Smooth muscle cell (in vitro differentiated cells): Measurements from ENCODE around the gene GRK3. TPM values are rescaled to one million over a fixed set of nuclear protein-coding genes. Genes with fewer than 3 reads are reported as not detected.
A peak's percentile ranks its signal among the peaks of the same experiment; 100 is the strongest.
"Not testable (repeated sequence)": the region's sequence is repeated elsewhere in the genome, so short reads cannot be mapped to it uniquely, and the experiment has no call there.

Experiments
- DNase-seq: peaks from one replicate; lab custom pipeline; 2025; ENCODE audit not compliant: unreplicated experiment; lab: John Stamatoyannopoulos, UW
- H2AFZ ChIP-seq: fragments of 200-600 bp; sonication (generic); 2 replicates; pipeline ENCODE4 v1.6.0; 2016; ENCODE audit warnings: antibody characterized with exemption, low read depth, mild to moderate bottlenecking
- H3F3A ChIP-seq: fragments of 200-600 bp; sonication (generic); 2 replicates; pipeline ENCODE4 v1.6.0; 2017; ENCODE audit warnings: antibody characterized with exemption, low read depth
- H3K27ac ChIP-seq: fragments of 200-600 bp; sonication (generic); 2 replicates; pipeline ENCODE4 v1.5.1; 2016; ENCODE audit warnings: low read depth, mild to moderate bottlenecking
- H3K27me3 ChIP-seq: fragments of 200-600 bp; sonication (generic); 2 replicates; pipeline ENCODE4 v1.6.1; 2016; ENCODE audit warnings: low read depth, mild to moderate bottlenecking
- H3K36me3 ChIP-seq: fragments of 200-600 bp; sonication (generic); 2 replicates; pipeline ENCODE4 v1.5.1; 2016; ENCODE audit warnings: low read depth
- H3K4me1 ChIP-seq: fragments of 200-600 bp; sonication (generic); 2 replicates; pipeline ENCODE4 v1.5.1; 2016; ENCODE audit warnings: low read depth
- H3K4me2 ChIP-seq: fragments of 200-600 bp; sonication (generic); 2 replicates; pipeline ENCODE4 v1.6.0; 2016; ENCODE audit warnings: mild to moderate bottlenecking
- H3K4me3 ChIP-seq: fragments of 200-600 bp; sonication (generic); 2 replicates; pipeline ENCODE4 v1.5.1; 2016; ENCODE audit warnings: mild to moderate bottlenecking
- H3K79me2 ChIP-seq: fragments of 200-600 bp; sonication (generic); 2 replicates; pipeline ENCODE4 v1.6.0; 2016; ENCODE audit warnings: low read depth, mild to moderate bottlenecking
- H3K9ac ChIP-seq: fragments of 200-600 bp; sonication (generic); 2 replicates; pipeline ENCODE4 v1.6.0; 2016; ENCODE audit warnings: low read depth
- H3K9me3 ChIP-seq: fragments of 200-600 bp; sonication (generic); replicated peaks from 2 replicates; pipeline ENCODE4 v1.5.1; 2016; ENCODE audit warnings: low read depth
- H4K20me1 ChIP-seq: fragments of 200-600 bp; sonication (generic); 2 replicates; pipeline ENCODE4 v1.6.0; 2016; ENCODE audit warnings: low read depth
- WGBS: methylation state at CpG from one replicate; pipeline ENCODE4 v1.1.7; 2016; ENCODE audit warnings: low lambda C conversion rate; 5-methylcytosine and 5-hydroxymethylcytosine counted together
- polyA plus RNA-seq: library from polyadenylated mRNA; unstranded; fragments of >200 nt; fragmentation: Nextera tagmentation; extraction: Ambion mirVana; gene quantifications from 2 replicates; pipeline ENCODE4 v1.2.1, GENCODE V29; 2016
- total RNA-seq: library from RNA; depleted of rRNA; stranded (reverse); fragments of >200 nt; gene quantifications from 2 replicates; pipeline ENCODE4 v1.2.3, GENCODE V29; 2014
- TF ChIP-seq, protein P1 (sequence below): fragments of 200-600 bp; sonication (generic); IDR thresholded peaks from 2 replicates; pipeline ENCODE4 v1.5.1; 2017; ENCODE audit warnings: borderline replicate concordance, mild to moderate bottlenecking, antibody characterized with exemption; ENCODE audit not compliant: insufficient read depth, poor library complexity, severe bottlenecking

GRK3 gene
- total and polyA plus RNA-seq, 2 experiments from 2014 or later, result 1.0 to 4.6 TPM

DNA sequence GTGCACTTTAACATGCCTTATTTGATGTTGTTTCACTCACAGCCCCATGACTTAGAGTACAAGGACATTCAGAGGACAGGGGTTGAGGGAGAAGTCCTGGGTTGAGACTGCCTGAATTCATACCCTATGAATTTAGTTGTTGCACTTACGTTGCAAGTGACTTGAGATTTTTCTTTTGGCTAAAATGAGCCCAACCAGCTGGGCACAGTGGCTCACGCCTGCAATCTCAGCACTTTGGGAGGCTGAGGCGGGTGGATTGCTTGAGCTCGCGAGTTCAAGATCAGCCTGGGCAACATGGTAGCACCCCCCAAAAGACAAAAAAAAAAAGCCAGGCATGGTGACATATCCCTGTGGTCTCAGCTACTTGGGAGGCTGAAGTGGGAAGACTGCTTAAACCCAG lies 7.3 kb upstream of the GRK3 start:
- Histone ChIP-seq H3K36me3 (no peaks in the 10 kb centered on the region), H3K9me3 (no peaks in the 10 kb centered on the region), H3K27me3 (no peaks in the 10 kb centered on the region), H3K4me3 (no peak overlapping the region), H3F3A (no peaks in the 10 kb centered on the region), H3K79me2 (no peaks in the 10 kb centered on the region), H3K27ac (no peak overlapping the region), H3K4me2 (no peak overlapping the region), H4K20me1 (no peaks in the 10 kb centered on the region), H3K4me1 (peaks cover 3% of the 10 kb centered on the region), H3K9ac (no peak overlapping the region), H2AFZ (no peak overlapping the region)
- WGBS, result 97% methylated on average over 5 of the region's 5 CpGs
- DNase-seq, result no peak
- TF ChIP-seq, protein P1, sequence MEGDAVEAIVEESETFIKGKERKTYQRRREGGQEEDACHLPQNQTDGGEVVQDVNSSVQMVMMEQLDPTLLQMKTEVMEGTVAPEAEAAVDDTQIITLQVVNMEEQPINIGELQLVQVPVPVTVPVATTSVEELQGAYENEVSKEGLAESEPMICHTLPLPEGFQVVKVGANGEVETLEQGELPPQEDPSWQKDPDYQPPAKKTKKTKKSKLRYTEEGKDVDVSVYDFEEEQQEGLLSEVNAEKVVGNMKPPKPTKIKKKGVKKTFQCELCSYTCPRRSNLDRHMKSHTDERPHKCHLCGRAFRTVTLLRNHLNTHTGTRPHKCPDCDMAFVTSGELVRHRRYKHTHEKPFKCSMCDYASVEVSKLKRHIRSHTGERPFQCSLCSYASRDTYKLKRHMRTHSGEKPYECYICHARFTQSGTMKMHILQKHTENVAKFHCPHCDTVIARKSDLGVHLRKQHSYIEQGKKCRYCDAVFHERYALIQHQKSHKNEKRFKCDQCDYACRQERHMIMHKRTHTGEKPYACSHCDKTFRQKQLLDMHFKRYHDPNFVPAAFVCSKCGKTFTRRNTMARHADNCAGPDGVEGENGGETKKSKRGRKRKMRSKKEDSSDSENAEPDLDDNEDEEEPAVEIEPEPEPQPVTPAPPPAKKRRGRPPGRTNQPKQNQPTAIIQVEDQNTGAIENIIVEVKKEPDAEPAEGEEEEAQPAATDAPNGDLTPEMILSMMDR, result no peak

DNA sequence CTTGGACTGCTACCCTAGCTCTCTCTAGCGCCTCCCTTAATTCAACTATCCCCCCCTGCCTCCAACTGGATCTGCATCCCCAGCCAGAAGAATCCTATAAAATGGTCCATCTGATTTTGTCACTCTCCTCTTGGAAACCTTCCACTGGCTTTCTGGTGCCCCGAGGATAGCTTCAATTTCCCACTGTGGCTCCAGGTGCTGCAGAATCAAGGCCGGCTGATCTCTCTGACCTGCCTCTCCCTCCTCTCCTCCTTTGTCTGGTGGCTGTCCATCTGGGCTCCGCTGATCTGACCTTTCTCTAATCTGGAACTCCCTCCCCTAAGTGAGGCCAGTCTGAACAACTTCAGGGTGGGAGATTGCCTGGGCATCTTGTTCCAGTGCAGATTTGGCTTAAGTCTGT lies 6.1 kb upstream of the GRK3 start:
- H3K27me3 ChIP-seq, result no peaks in the 10 kb centered on the region
- H3K4me2 ChIP-seq, result no peak overlapping the region
- no peaks in the 10 kb centered on the region for H4K20me1 ChIP-seq
- H3F3A ChIP-seq, result no peaks in the 10 kb centered on the region
- no peak overlapping the region for H3K9ac ChIP-seq
- no peaks in the 10 kb centered on the region for H3K79me2 ChIP-seq
- TF ChIP-seq, protein P1, result no peak
- no peaks in the 10 kb centered on the region for H3K36me3 ChIP-seq
- H2AFZ ChIP-seq, result no peak overlapping the region
- WGBS, result 87% methylated on average over 4 of the region's 4 CpGs
- no peak overlapping the region for H3K27ac ChIP-seq
- no peak for DNase-seq
- H3K9me3 ChIP-seq, result no peaks in the 10 kb centered on the region
- peaks cover 3% of the 10 kb centered on the region for H3K4me1 ChIP-seq
- H3K4me3 ChIP-seq, result no peak overlapping the region

DNA sequence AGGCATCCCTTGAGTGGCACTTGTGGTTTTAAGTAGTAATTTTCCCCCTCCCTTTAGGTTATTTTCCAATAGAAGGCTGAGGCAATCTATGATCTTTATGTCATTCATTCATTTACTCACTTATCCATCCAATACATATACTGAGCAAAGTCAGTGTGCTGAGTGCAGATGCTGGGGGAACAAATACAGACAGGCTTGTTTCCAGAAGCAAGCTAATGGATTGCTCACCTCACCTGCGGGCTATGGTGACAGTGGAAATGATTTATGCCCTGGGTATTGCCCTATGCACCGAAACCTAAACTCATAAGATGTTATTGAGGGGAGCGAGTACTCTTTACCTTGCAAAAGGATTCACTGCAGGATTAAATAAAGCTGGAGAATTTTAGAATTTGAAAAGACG lies 4.6 kb upstream of the GRK3 start:
- H3K9me3 ChIP-seq, H3K9ac ChIP-seq, H3F3A ChIP-seq, H4K20me1 ChIP-seq, H2AFZ ChIP-seq, H3K4me2 ChIP-seq, DNase-seq, H3K27ac ChIP-seq, H3K27me3 ChIP-seq, H3K4me3 ChIP-seq, H3K4me1 ChIP-seq, H3K79me2 ChIP-seq, H3K36me3 ChIP-seq: not testable (repeated sequence)
- WGBS, result 91% methylated on average over 4 of the region's 4 CpGs

DNA sequence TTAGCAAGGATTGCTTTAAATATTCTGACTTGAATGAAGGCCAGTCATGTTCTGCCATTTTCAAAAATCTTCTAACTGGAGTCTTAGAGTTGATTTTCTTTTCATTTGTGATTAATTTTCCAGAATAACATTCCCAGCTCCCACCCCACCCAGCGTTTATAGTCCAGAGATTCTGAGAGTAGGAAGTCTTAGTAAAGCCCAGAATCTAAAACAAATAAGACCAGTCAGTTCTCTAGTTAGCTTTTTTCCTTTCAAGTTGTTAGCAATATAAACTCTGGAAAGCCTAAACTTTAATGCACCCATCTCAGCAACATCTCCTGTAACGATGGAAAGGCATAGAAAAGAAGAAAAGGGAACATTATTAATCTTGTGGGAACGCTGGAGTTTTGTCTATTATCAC lies 3.3 kb upstream of the GRK3 start:
- not testable (repeated sequence) for H3K9me3 ChIP-seq, H3K27me3 ChIP-seq, H3F3A ChIP-seq, H3K9ac ChIP-seq, DNase-seq, H3K36me3 ChIP-seq, H4K20me1 ChIP-seq, H2AFZ ChIP-seq, H3K4me3 ChIP-seq, H3K79me2 ChIP-seq, H3K4me1 ChIP-seq, H3K27ac ChIP-seq, H3K4me2 ChIP-seq
- 84% methylated on average over 3 of the region's 3 CpGs for WGBS

DNA sequence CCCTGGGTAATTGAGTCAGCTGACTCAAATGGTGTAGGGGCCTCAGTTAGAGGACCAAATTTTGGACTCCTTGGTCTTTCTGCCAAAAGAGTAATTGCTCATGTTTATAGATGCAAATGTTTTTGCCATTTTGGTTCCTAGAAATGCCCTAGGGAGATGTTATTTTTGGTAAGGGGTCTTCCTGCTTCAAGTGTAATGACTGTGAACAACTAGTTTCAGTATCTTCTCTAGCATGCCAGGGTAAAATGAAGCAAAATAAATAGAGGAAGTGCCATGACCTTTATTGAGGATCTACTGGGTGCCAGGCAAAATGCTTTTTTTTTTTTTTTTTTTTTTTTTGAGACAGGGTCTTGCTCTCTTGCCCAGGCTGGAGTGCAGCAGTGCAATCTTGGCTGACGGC lies 2.5 kb upstream of the GRK3 start:
- not testable (repeated sequence) for H2AFZ ChIP-seq, H3K36me3 ChIP-seq, H3K27me3 ChIP-seq, H3K9ac ChIP-seq, H3K9me3 ChIP-seq, H3K79me2 ChIP-seq, H4K20me1 ChIP-seq, DNase-seq, H3K27ac ChIP-seq, H3K4me2 ChIP-seq, H3K4me3 ChIP-seq, H3F3A ChIP-seq
- peaks cover 11% of the 10 kb centered on the region for H3K4me1 ChIP-seq
- 100% methylated on average over 1 of the region's 1 CpG for WGBS

DNA sequence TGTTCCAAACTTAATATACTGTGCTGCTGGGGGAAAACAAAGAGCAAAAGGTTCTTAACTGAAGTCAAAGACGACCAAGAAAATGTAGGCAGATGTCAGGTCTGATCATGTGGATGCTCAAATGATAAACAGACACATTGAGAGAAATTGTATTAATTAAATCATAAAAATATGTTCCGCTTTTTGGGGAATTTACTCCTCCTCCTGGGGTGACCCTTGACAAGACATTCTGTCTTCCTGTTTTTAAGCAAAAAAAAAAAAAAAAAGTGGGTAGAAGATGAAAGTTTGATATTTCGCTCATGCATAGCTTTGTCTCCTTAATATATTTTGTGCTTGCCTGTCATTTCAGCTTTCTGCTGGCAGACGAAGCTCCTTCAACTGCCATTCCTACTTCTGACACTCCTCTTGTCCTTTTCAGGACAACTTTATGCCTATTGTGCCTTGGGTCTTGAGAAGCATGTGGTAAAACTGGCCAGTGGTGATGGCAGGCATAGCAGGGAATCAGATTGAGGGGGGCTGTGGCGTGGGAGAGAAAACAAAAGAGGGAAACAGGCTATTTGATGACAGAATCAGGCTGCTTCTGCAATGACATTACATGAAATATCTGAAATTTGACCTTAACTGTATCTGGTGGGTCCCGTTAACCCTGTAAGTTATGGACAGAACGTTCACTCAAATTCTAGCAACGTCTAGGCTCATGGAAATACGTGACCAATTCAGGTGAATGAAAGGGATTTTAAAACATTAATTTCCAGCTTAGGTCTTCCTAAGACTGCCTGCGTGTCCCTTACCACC lies 1.3 kb upstream of the GRK3 start:
- not testable (repeated sequence) for H3K27ac ChIP-seq, DNase-seq, H2AFZ ChIP-seq, H3K27me3 ChIP-seq, H3F3A ChIP-seq, H3K9ac ChIP-seq, H3K36me3 ChIP-seq, H4K20me1 ChIP-seq, H3K79me2 ChIP-seq, H3K9me3 ChIP-seq
- WGBS, result 48% methylated on average over 10 of the region's 10 CpGs
- H3K4me2 ChIP-seq, result peak overlapping the region; percentile 86
- H3K4me3 ChIP-seq, result peak overlapping the region; percentile 76
- peaks cover 13% of the 10 kb centered on the region for H3K4me1 ChIP-seq
